Endothelial cell (in vitro differentiated cells): ENCODE results near the gene CDH23. TPM values are rescaled to one million over a fixed set of nuclear protein-coding genes. Genes with fewer than 3 reads are reported as not detected.

Source experiments
- DNase-seq: peaks from one replicate; pipeline ENCODE4 v3.0.0; 2021; ENCODE audit warnings: low spot score
- H3K27ac Mint-ChIP-seq: one replicate; pipeline ENCODE4 v1.8.0; 2021; ENCODE audit warnings: mixed read lengths, inconsistent platforms; ENCODE audit not compliant: unreplicated experiment
- H3K27me3 Mint-ChIP-seq: one replicate; pipeline ENCODE4 v1.8.0; 2021; ENCODE audit warnings: mild to moderate bottlenecking, moderate library complexity, mixed read lengths, inconsistent platforms; ENCODE audit not compliant: unreplicated experiment
- H3K36me3 Mint-ChIP-seq: one replicate; pipeline ENCODE4 v1.8.0; 2021; ENCODE audit warnings: mild to moderate bottlenecking, low read depth, mixed read lengths, inconsistent platforms; ENCODE audit not compliant: unreplicated experiment
- H3K4me1 Mint-ChIP-seq: one replicate; pipeline ENCODE4 v1.8.0; 2021; ENCODE audit warnings: mild to moderate bottlenecking, mixed read lengths, inconsistent platforms; ENCODE audit not compliant: unreplicated experiment
- H3K4me3 Mint-ChIP-seq: one replicate; pipeline ENCODE4 v1.8.0; 2021; ENCODE audit warnings: mild to moderate bottlenecking, mixed read lengths, inconsistent platforms; ENCODE audit not compliant: unreplicated experiment
- H3K9me3 Mint-ChIP-seq: one replicate; pipeline ENCODE4 v1.8.0; 2021; ENCODE audit warnings: mixed read lengths, inconsistent platforms; ENCODE audit not compliant: unreplicated experiment
- total RNA-seq: library from RNA; stranded (reverse); fragmentation: NEBNext Ultra II Directional; extraction: Animal tissue kit (Norgen Biotek cat#: 25700); gene quantifications from one replicate; pipeline ENCODE4 v1.2.1, GENCODE V29; 2021; ENCODE audit not compliant: unreplicated experiment
- TF ChIP-seq, protein P1 (sequence below): fragments of 200-600 bp; sonication (generic); IDR thresholded peaks from one replicate; pipeline ENCODE4 v1.5.0; 2021; ENCODE audit warnings: antibody characterized with exemption; ENCODE audit not compliant: unreplicated experiment

CDH23 gene
- total RNA-seq, 1 donor from 2014 or later: 0.54 TPM

GRCh38 chr10:71372882-71373495, 23.7 kb upstream of the CDH23 start:
- Mint-ChIP-seq H3K27me3 (peaks cover 5% of the 10 kb centered on the region), H3K4me3 (no peak overlapping the region), H3K9me3 (no peaks in the 10 kb centered on the region), H3K36me3 (no peaks in the 10 kb centered on the region), H3K27ac (no peak overlapping the region), H3K4me1 (peaks cover 11% of the 10 kb centered on the region)
- TF ChIP-seq, protein P1, sequence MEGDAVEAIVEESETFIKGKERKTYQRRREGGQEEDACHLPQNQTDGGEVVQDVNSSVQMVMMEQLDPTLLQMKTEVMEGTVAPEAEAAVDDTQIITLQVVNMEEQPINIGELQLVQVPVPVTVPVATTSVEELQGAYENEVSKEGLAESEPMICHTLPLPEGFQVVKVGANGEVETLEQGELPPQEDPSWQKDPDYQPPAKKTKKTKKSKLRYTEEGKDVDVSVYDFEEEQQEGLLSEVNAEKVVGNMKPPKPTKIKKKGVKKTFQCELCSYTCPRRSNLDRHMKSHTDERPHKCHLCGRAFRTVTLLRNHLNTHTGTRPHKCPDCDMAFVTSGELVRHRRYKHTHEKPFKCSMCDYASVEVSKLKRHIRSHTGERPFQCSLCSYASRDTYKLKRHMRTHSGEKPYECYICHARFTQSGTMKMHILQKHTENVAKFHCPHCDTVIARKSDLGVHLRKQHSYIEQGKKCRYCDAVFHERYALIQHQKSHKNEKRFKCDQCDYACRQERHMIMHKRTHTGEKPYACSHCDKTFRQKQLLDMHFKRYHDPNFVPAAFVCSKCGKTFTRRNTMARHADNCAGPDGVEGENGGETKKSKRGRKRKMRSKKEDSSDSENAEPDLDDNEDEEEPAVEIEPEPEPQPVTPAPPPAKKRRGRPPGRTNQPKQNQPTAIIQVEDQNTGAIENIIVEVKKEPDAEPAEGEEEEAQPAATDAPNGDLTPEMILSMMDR: no peak
- no peak for DNase-seq

DNA sequence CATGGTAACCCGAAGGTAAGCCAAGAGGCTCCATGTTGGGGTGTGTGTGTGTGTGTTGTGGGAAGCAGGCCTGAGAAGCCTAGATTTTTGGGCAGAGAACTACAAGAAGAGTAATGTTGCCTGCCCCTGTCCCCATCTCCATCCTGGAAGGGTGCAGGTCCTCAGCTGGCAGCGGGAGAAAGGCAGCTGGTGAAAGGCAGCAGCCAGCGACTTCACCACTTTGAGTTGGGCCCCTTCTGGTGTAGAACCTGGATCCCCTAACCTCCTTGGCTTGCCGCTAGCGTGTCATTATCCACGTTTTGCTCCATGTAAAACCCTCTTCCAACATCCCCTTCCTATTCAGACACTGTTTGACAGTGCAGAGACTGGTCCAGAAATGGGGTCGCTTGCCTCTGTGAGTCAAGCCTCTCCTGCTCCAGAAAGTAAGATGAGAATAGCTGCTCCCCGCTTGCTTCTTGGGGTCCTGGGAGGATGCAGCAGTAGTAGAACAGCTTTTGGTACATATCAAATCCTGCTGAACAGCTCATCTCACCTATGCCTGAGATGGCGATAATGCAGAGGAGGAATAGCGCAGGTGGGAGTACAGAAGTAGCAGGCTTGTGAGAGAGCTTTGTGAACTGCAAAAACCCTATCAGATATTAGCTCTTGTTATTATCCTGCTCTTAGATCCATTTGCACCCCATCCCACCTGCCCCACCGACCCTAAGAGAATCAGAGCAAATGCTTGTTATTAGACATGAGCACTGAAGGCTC, 22.1 kb upstream of the CDH23 start:
- Mint-ChIP-seq H3K4me1 (peaks cover 19% of the 10 kb centered on the region), H3K27ac (no peak overlapping the region), H3K27me3 (peaks cover 5% of the 10 kb centered on the region)

DNA sequence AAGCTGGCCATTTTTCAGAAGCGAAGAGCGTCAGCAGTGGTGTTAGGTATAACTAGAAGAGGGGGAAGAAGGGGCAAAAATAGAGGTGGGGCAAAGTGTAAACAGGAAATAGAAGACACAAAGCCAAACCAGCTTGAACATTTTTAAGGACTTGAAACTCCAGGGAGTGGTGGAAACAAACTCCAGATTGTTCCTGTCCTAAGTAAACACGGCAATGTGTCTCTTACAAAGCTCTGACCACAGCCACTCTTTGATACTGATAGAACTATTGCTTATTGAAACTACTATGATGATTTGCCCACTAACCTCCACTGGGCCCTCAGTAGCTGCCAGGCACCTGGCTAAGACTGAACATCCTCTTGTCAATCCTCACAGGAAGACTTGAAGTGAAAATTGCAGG, 20.8 kb upstream of the CDH23 start:
- peaks cover 5% of the 10 kb centered on the region for H3K27me3 Mint-ChIP-seq
- TF ChIP-seq, protein P1: no peak
- no peaks in the 10 kb centered on the region for H3K9me3 Mint-ChIP-seq
- peaks cover 19% of the 10 kb centered on the region for H3K4me1 Mint-ChIP-seq
- no peaks in the 10 kb centered on the region for H3K36me3 Mint-ChIP-seq
- no peak overlapping the region for H3K27ac Mint-ChIP-seq
- DNase-seq: no peak
- H3K4me3 Mint-ChIP-seq: no peak overlapping the region

More for the DNA sequence above, 22.1 kb upstream of the CDH23 start:
- Mint-ChIP-seq H3K9me3 (no peaks in the 10 kb centered on the region), H3K4me3 (no peak overlapping the region), H3K36me3 (no peaks in the 10 kb centered on the region)
- no peak for DNase-seq
- TF ChIP-seq, protein P1: no peak

GRCh38 chr10:71378336-71379117, 18.2 kb upstream of the CDH23 start:
- Mint-ChIP-seq H3K9me3 (no peaks in the 10 kb centered on the region), H3K27me3 (peaks cover 4% of the 10 kb centered on the region), H3K4me3 (no peak overlapping the region), H3K36me3 (no peaks in the 10 kb centered on the region), H3K27ac (no peak overlapping the region), H3K4me1 (peaks cover 19% of the 10 kb centered on the region)
- no peak for DNase-seq
- TF ChIP-seq, protein P1: no peak
